Measurements from ENCODE around the gene BHLHE23. TPM values are rescaled to one million over a fixed set of nuclear protein-coding genes. Genes with fewer than 3 reads are reported as not detected.

The BHLHE23 gene
- total RNA-seq, 1 experiment from 2014 or later: not detected

DNA sequence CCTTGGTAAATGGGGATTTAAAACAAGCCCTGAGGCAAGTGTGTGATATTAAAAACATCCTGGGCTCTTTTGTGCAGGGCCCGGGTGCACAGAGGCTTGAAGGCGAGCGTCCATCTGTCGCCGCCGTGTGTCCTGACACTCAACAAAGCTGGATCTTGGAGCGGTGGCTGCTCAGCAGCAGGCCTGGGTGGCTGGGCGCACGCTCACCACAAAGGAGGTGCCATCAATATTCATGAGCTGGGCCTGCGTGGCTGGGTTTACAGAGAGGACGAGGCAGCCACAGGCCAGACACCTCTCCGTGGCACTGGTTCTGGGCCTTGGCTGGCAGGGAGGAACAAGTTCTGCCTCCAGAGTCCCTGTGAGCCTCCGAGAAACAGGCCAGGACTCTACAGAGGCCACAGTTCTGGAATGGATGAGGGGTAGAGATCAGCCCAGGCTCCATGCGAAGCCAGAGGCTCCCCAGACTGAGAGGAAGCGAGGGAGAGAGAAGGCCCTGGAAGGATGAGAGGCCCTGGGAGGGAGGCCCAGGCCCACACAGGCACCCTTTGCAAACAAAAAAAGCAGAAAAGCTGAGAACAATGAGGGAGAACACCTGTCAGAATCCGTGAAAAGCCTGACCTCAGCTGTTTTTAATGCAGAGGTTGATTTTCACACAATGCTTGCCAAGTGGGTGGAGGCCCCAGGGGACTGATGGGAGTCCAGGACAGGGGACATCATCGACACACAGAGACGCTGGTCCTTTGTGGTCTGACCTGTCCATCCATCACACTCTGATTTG lies 21.9 kb downstream of the BHLHE23 start:
- Mint-ChIP-seq H3K9me3 (ENCODE audit: low read depth, unreplicated experiment) (no peaks in the 10 kb centered on the region), H3K27me3 (ENCODE audit: unreplicated experiment) (peaks cover 100% of the 10 kb centered on the region), H3K36me3 (ENCODE audit: insufficient read depth, unreplicated experiment) (peaks cover 9% of the 10 kb centered on the region), H3K27ac (ENCODE audit: unreplicated experiment) (no peak overlapping the region), H3K4me3 (ENCODE audit: low read depth, unreplicated experiment) (no peak overlapping the region), H3K4me1 (ENCODE audit: low read depth, unreplicated experiment) (no peaks in the 10 kb centered on the region)
- intact Hi-C loops (cut with micrococcal nuclease; ENCODE audit: unreplicated experiment): no loop called here
- CTCF ChIA-PET: interaction anchor here (1.4 kb wide), 1 partner anchor 12 kb away, joined by 7 read pairs; no protein-coding TSS in a partner anchor
- no TSS peak for BruUV-seq (replicated peaks)
- DNase-seq: no peak
- TF ChIP-seq, protein P1, sequence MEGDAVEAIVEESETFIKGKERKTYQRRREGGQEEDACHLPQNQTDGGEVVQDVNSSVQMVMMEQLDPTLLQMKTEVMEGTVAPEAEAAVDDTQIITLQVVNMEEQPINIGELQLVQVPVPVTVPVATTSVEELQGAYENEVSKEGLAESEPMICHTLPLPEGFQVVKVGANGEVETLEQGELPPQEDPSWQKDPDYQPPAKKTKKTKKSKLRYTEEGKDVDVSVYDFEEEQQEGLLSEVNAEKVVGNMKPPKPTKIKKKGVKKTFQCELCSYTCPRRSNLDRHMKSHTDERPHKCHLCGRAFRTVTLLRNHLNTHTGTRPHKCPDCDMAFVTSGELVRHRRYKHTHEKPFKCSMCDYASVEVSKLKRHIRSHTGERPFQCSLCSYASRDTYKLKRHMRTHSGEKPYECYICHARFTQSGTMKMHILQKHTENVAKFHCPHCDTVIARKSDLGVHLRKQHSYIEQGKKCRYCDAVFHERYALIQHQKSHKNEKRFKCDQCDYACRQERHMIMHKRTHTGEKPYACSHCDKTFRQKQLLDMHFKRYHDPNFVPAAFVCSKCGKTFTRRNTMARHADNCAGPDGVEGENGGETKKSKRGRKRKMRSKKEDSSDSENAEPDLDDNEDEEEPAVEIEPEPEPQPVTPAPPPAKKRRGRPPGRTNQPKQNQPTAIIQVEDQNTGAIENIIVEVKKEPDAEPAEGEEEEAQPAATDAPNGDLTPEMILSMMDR (IDR thresholded peaks at IDR 0.05; ENCODE audit: unreplicated experiment): no peak

DNA sequence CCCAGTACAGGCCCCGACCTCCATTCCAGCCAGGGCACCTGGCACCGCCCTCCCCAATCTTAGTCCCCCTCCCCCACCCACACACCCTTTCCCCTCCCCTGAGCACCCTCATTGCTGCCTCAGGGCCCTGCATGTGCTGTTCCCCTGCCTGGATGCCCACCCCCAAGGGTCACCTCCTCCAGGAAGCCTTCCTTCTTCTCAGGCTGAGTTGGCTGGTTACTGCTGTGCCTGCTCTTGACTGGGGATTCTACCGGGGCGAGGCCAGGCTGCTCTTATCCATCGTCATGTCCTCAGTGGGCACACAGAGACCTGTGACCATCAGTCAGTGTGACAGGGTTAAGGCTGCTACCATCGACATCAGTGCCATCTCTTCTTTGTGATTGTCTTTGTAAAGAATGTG lies 23.6 kb downstream of the BHLHE23 start:
- Mint-ChIP-seq H3K27me3 (ENCODE audit: unreplicated experiment) (peaks cover 100% of the 10 kb centered on the region), H3K36me3 (ENCODE audit: insufficient read depth, unreplicated experiment) (peaks cover 9% of the 10 kb centered on the region), H3K27ac (ENCODE audit: unreplicated experiment) (no peak overlapping the region), H3K4me1 (ENCODE audit: low read depth, unreplicated experiment) (no peaks in the 10 kb centered on the region), H3K4me3 (ENCODE audit: low read depth, unreplicated experiment) (no peak overlapping the region), H3K9me3 (ENCODE audit: low read depth, unreplicated experiment) (no peaks in the 10 kb centered on the region)
- DNase-seq: no peak
- intact Hi-C loops (cut with micrococcal nuclease; ENCODE audit: unreplicated experiment): no loop called here
- BruUV-seq (replicated peaks): no TSS peak
- TF ChIP-seq, protein P1 (IDR thresholded peaks at IDR 0.05; ENCODE audit: unreplicated experiment): no peak
- CTCF ChIA-PET: interaction anchor here (3.4 kb wide), 1 partner anchor 11 kb away, joined by 14 read pairs; no protein-coding TSS in a partner anchor

DNA sequence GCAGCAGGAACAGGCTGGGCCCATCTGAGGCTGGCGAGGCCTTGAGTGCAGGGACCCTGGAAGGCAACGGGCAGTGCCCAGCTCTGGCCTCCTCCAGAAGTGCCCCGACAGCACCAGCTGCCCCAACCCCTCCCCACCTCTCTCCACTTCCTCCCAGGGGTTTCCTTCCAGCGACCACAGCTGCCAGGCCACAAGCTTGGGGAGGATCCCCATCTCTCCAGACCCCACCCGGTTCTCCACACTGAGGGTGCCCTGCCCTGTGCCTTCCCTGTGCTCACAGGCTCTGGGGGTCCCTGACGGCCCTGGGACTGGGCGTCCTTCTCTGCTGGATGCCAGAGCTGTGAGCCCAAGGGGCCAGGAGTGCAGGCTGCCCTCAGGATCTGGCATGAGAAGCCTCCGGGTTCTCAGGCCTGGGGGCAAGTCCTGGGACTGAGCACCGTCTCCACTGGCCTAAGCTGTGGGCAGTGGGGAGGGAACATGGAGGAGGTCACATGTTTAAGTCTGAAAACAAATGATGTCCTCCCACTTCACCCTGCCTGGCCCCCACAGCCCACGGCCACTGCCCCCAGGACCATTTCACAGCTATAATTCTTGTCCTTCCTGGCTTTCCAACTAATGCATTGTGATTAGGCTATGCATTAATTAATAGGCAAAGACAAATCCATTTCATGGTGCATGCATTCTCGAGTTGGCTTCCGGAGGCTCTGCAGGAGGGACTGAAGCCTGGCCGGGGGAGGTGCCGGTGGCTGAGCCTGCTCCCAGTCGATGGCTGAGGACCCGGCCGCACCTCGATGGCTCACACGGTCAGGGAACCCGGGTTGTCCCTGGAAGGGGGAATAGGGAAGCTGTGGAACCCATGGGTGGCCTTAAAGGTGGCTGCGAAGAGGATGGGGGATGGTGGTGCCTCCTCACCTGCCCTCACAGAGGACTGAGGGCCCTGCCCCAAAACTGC lies 24.4 kb downstream of the BHLHE23 start:
- H3K9me3 Mint-ChIP-seq (ENCODE audit: low read depth, unreplicated experiment): no peaks in the 10 kb centered on the region
- CTCF ChIA-PET: interaction anchor here (3.4 kb wide), 1 partner anchor 10 kb away, joined by 14 read pairs; no protein-coding TSS in a partner anchor
- TF ChIP-seq, protein P1 (IDR thresholded peaks at IDR 0.05; ENCODE audit: unreplicated experiment): no peak
- intact Hi-C loops (cut with micrococcal nuclease; ENCODE audit: unreplicated experiment): no loop called here
- H3K36me3 Mint-ChIP-seq (ENCODE audit: insufficient read depth, unreplicated experiment): peaks cover 9% of the 10 kb centered on the region
- H3K27ac Mint-ChIP-seq (ENCODE audit: unreplicated experiment): no peak overlapping the region
- BruUV-seq (replicated peaks): no TSS peak
- no peak for DNase-seq
- no peaks in the 10 kb centered on the region for H3K4me1 Mint-ChIP-seq (ENCODE audit: low read depth, unreplicated experiment)
- no peak overlapping the region for H3K4me3 Mint-ChIP-seq (ENCODE audit: low read depth, unreplicated experiment)
- peaks cover 100% of the 10 kb centered on the region for H3K27me3 Mint-ChIP-seq (ENCODE audit: unreplicated experiment)

DNA sequence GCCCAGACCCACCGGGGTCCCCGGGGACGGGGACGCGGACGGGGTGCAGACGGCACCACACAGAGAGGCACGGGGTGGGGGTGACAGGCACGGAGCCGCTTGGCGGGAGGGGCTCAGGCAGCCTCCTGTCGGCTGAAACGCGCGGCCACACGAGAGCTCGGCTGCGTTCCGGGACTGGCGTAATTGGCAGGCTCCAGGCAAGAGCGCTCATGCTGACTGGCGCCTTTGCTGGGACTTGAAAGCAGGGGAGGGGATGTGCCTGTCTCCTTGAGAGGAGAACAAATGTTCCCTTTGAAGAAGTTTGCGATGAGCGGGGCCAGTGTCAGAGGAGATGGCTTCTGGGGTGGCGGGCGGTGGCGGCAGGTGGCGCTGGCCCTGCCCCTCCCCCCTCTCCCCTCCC lies 25.8 kb downstream of the BHLHE23 start:
- Mint-ChIP-seq H3K9me3 (ENCODE audit: low read depth, unreplicated experiment) (no peaks in the 10 kb centered on the region), H3K27ac (ENCODE audit: unreplicated experiment) (no peak overlapping the region), H3K4me1 (ENCODE audit: low read depth, unreplicated experiment) (no peaks in the 10 kb centered on the region), H3K36me3 (ENCODE audit: insufficient read depth, unreplicated experiment) (peaks cover 9% of the 10 kb centered on the region), H3K4me3 (ENCODE audit: low read depth, unreplicated experiment) (no peak overlapping the region), H3K27me3 (ENCODE audit: unreplicated experiment) (peaks cover 100% of the 10 kb centered on the region)
- CTCF ChIA-PET: interaction anchor here (1.1 to 3.4 kb wide), 2 partner anchors 9 to 10 kb away, joined by 3 to 14 read pairs; no protein-coding TSS in a partner anchor
- TF ChIP-seq, protein P1 (IDR thresholded peaks at IDR 0.05; ENCODE audit: unreplicated experiment): no peak
- no peak for DNase-seq
- intact Hi-C loops (cut with micrococcal nuclease; ENCODE audit: unreplicated experiment): no loop called here
- BruUV-seq (replicated peaks): no TSS peak
